Camera-type eye (tissue), 1 donor: ENCODE data around the gene FEV. TPM values are rescaled to one million over a fixed set of nuclear protein-coding genes. Genes with fewer than 3 reads are reported as not detected.

Source experiments
- total RNA-seq: library from RNA; depleted of rRNA; stranded (reverse); fragments of >200 nt; gene quantifications from one replicate; pipeline ENCODE4 v1.2.3, GENCODE V29; 2014

FEV gene
- total RNA-seq = not detected

GRCh38 chr2:218985021-218985324 is at the start of gene FEV:
Gene FEV, minus strand, starts transcription at chr2:218985184. Its CDS starts 109 bp downstream, at chr2:218985075.

GRCh38 chr2:218993345-218994315 is 8.6 kb upstream of the FEV start, which contains the start of gene CRYBA2:
Gene CRYBA2, minus strand, starts transcription at chr2:218993422. Its CDS starts 246 bp downstream, at chr2:218993176.

GRCh38 chr2:218959141-218959731 is 25.7 kb downstream of the FEV start, which contains the start of gene CDK5R2:
Gene CDK5R2, plus strand, starts transcription at chr2:218959666. Its CDS starts 155 bp downstream, at chr2:218959821.

Other genes with a start within 250 kb of the FEV start
- 30.0 TPM for gene CYP27A1, start 203.0 kb downstream of the FEV start, total RNA-seq
- 1.5 TPM for gene PRKAG3, start 153.4 kb downstream of the FEV start, total RNA-seq
- 1.0 TPM for gene WNT6, start 125.4 kb downstream of the FEV start, total RNA-seq
- gene WNT10A, start 104.3 kb downstream of the FEV start, total RNA-seq = 8.1 TPM
- 16.2 TPM for gene CDK5R2, start 25.5 kb downstream of the FEV start, total RNA-seq
- 1,526 TPM for gene CRYBA2, start 8.2 kb upstream of the FEV start, total RNA-seq
- gene CFAP65, start 56.3 kb upstream of the FEV start, total RNA-seq = not detected
- gene IHH, start 75.7 kb upstream of the FEV start, total RNA-seq = 3.8 TPM
- 12.1 TPM for gene NHEJ1, start 175.6 kb upstream of the FEV start, total RNA-seq
- gene SLC23A3, start 184.8 kb upstream of the FEV start, total RNA-seq = 1.3 TPM
- 30.5 TPM for gene CNPPD1, start 191.7 kb upstream of the FEV start, total RNA-seq
- 66.2 TPM for gene RETREG2, start 193.1 kb upstream of the FEV start, total RNA-seq
- 22.6 TPM for gene ZFAND2B, start 221.6 kb upstream of the FEV start, total RNA-seq
- 24.2 TPM for gene ABCB6, start 233.8 kb upstream of the FEV start, total RNA-seq
- 46.7 TPM for gene ATG9A, start 244.5 kb upstream of the FEV start, total RNA-seq
- gene ANKZF1, start 244.6 kb upstream of the FEV start, total RNA-seq = 91.3 TPM